Activated CD4-positive, alpha-beta T cell treated with anti-CD3 and anti-CD28 coated beads, Interleukin-2, Interleukin-6, amounts not matched to agents 100 ng/mL and 50 ng/mL, durations not matched to agents 16 hours and 8 hours (primary cell): ENCODE results near the gene NEIL1.
A peak's percentile ranks its signal among the peaks of the same experiment; 100 is the strongest.
"Not testable (repeated sequence)": the region's sequence is repeated elsewhere in the genome, so short reads cannot be mapped to it uniquely, and the experiment has no call there.

Source experiments
- DNase-seq: peaks from one replicate; pipeline ENCODE4 v3.0.0-alpha.2; 2020

The NEIL1 gene, protein sequence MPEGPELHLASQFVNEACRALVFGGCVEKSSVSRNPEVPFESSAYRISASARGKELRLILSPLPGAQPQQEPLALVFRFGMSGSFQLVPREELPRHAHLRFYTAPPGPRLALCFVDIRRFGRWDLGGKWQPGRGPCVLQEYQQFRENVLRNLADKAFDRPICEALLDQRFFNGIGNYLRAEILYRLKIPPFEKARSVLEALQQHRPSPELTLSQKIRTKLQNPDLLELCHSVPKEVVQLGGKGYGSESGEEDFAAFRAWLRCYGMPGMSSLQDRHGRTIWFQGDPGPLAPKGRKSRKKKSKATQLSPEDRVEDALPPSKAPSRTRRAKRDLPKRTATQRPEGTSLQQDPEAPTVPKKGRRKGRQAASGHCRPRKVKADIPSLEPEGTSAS

DNA sequence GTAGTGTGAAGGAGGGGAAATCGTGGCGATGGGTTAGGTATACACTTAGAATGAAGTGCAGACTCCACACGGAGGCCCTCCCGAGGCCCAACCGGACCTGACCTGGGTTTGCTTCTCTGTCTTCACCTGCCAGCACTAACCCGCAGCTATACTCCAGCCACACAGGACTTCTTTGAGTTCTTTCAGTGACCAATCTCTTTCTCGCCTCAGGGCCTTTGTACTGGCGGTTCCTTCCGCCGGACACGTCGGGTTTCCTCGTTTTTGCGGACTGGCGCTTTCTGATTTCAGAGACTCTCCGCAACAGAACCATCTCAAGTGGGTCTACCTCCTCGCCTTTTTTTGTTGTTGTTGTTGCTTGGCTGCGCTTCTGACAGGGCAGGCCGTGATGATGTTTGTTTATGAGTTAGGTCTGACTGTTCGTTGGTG, at the start of gene NEIL1:
Gene NEIL1, plus strand, starts transcription at position 244 of the 426 bp plus-strand sequence. CDS start 1,867 bp downstream, outside the sequence.
- no peak for DNase-seq

DNA sequence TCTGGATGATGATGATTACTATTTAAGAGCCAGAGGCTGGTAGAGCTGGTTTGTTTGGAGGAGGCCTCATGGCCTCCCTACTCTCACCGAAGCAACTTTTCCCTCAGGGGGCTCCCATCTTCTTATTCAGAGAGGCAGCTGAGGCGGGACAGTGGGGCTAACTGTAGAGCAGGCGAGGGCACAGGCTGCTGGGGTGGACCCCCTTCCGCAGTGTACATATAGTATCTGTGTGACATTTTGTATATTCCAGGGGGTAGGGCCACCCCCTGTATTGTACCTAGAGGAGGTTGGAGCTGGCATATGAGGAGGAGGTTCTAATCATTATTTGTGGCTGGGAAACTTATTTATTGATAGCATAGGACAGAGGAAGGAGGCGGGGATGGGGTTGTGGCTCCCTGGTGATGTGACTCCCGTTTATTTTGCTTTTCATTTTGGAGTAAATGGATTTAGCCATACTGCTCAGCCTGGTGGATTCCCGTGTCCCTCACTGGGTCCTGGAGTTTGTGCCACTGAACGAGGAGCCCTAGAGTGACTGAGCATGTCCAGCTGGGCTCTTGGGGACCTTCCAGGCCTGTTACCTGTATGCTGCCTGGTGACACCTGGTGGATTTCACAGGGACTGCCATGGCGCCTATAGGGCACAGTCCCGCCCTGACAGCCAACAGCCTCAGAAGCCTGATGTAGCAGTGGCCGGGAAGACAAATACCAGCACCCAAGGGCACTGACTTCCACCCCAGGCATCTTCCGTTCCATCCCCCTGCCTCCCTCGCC, 48.1 kb upstream of the NEIL1 start:
- not testable (repeated sequence) for DNase-seq

DNA sequence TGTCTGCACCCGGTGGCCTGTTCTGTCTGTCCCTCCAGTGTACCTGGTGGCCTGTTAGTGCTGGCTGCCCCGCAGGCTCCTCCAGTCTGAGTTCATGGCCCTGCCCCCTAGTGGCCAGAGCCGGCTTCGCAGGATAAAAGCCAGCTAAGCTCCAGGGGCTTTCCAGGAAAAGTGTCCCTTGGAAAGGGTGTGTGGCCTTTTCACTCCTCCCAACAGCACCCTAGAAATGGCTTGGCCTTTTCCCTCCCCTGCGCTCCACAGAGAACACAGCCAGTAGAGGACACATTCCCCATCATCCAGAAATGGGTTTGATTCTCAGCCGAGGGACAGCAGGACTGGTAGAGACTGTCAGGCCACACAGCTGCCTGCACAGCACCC, 47.5 kb upstream of the NEIL1 start:
- peak; percentile 69 for DNase-seq

DNA sequence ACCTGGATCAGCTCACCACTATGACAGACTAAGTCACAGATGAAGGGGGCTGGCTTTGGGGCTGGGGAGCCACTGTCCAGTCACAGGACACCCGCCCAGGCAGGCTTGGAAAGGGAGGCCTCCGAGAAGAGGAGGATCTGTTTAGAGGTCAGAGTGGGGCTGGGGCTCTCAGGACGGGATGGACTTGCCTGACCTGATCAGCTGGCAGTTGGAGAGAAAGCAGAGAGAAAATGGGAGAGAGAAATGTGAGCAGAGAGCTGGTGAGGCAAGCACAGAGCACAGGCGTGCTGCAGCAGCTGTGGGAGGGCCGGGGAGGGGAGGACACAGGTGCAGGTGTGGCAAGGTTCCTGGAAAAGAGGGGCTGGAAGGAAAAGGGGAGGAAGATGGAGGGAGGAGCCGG, 46.8 kb upstream of the NEIL1 start:
- not testable (repeated sequence) for DNase-seq

DNA sequence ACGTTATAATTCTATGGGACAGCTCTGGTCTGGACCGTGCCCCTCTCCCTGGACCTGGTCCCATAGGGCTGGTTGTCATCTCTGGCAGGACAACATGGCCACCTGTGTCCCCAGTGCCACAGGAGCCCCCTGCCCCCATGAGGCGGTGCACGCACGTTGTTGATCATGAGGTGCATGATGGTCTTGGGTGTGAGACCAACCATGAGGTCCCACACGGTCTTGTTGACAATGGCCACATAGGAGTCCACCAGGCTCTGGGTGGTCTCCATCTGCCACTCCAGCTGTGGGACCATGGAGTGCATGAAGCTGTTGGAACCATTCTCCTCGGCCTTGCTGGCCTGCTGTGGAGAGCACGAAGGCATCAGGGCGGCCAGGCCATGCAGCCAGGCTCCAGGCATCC, 44.5 kb upstream of the NEIL1 start:
- DNase-seq, result no peak

DNA sequence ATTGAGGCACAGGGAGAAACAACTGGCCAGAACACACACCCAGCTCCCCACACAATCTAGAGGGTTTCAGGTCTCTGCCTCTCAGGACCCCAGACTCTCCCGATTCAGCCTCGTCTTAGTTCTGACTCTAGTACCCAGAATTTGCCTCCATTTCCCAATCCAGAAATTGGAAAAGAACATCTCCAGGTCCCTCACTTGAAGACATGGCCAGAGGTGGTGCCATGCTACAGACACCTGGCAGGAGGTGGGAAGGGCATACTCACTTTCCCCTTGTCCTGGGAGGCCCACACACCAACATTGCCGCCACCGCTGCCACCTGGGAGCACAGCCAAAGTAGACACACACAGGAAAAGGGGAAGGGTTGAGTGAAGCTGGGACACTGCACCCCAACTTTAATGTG, 44.1 kb upstream of the NEIL1 start:
- DNase-seq, result not testable (repeated sequence)

DNA sequence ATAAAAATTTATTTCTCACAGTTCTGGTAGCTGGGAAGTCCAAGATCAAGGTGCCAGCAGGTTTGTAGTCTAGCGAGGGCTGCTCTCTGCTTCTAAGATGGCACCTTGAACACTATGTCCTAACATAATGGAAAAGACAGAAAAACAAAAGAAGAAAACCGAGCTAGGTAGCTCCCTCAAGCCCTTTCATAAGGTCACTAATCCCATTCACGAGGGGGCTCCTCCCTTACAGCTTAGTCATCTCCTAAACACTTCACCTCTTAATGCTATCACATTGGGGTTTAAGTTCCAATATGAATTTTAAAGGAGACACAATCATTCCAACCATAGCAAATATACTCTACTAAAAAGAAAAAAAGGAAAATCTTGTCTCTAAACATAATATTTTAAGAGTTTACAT, 40.7 kb upstream of the NEIL1 start:
- no peak for DNase-seq

DNA sequence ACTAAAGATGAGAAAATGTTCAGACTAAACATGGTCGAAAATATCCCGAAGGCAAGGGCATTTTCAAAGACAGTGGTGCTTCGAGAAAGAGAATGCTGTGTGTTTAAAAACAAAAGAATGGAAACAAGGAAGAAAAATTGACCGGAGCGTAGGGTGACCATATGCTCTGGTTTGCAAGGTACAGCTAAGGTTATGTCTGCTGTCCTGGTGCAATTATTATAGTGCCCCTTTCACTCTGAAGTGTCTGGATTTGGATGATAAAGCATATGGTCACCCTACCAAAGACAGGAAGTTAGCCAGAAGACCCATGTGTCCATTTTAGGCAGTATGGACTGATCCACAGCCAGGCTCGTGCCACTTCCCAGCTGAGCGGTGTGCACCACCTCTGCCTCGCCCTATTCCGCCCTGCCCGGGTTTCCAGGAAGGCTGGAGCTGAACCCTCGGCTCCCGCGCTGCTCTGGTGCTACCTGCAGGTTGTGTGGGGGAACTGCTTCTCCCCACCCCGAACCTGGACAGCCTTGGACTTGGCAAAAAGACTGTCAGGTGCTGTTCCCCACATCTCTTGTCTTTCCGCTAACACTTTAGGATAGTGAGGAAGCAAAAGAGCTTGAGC, 39.0 kb upstream of the NEIL1 start:
- peak; percentile 24 for DNase-seq

DNA sequence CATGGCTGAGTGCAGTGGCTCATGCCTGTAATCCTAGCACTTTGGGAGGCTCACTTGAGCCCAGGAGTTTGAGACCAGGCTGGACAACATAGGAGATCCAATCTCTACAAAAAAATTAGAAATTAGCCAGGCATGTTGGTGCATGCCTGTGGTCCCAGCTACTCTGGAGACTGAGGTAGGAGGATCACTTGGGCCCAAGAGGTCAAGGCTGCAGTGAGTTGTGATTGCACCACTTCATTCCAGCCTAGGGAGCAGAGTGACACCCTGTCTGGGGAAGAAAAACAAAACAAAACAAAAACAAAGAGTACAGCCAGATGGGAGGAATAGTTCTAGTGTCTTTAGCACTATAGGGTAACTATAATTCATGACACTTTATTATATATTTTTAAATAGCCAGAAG, 37.1 kb upstream of the NEIL1 start:
- DNase-seq, result no peak

DNA sequence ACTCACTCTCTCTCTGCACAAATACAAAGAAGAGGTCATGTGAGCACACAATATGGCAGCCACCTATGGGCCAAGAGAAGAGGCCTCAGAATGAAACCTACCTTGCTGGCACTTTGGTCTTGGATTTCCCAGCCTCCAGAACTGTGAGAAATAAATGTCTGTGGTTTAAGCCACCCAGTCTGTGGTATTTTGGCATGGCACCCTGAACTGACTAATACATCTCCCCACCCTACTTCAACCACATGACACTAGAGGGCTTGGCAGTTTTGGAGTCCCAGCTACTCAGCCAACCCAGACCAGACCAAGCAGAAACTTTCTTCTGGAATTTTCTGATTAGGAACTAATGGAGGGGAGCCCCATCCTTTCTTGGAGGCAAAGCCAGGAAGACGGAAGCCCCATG, 34.3 kb upstream of the NEIL1 start:
- DNase-seq, result peak; percentile 43

DNA sequence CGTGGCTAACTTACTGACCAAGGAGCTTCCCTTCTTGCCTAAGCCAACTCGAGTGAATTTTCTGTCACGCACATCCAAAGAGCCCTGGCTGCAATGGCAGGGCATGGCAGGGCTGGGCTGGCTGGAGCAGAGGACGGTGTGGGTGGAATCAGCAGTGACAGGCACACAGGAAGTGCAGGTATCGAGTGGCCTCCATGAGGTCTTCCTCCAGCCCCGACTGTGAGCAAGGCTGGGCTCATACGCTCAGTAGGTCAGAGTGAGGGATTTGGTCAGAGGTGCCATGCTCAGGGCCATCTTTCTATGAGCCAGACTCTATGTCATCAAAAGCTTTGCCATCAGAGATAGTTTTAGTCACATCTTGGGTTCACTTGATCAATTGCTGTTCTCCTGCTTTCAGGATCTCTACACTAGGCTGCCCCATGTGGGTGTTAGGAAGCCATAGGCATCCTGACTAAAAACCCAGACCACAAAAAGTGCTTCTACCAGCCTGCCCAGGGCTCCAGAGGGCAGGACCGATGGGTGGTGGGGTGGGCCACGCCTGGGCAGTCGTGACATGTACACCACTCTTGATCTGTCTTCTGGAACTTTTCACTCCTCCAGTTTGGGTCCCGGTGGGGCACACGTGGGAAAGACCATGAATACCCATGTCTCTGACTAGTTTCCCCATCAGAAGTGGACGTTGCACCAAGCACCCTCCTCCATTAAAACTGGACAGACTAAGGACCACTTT, 33.6 kb upstream of the NEIL1 start:
- no peak for DNase-seq

DNA sequence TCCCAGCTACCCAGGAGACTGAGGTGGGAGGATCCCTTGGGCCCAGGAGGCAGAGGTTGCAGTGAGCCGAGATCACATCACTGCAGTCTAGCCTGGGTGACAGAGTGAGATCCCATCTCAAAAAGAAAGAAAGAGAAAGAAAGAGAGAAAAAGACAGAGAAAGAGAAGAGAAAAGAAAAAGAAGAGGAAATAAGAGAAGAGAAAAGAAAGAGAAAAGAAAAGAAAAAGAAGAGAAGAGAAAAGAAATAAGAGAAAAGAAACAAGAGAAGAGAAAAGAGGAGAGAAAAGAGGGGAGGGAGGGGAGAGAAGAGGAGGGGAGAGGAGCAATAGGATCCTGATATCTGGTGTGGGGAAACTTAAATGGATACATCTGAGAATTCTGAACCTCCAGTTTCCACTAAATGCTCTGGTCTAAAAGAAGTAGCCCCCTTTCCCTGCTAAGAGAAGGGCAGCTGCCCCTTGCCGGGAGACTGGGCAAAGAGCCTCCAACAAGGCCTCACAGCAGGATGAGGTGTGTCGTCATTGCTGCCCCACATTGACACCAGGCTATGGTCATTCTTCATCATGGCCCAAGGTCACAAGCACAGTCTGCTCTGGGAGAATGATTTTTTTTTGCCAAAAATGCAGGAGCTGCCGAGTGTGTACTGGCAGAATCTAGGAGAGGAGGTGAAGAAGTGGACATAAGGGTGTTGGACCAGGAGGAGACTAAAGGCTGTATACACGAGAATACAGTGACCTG, 32.1 kb upstream of the NEIL1 start:
- no peak for DNase-seq

DNA sequence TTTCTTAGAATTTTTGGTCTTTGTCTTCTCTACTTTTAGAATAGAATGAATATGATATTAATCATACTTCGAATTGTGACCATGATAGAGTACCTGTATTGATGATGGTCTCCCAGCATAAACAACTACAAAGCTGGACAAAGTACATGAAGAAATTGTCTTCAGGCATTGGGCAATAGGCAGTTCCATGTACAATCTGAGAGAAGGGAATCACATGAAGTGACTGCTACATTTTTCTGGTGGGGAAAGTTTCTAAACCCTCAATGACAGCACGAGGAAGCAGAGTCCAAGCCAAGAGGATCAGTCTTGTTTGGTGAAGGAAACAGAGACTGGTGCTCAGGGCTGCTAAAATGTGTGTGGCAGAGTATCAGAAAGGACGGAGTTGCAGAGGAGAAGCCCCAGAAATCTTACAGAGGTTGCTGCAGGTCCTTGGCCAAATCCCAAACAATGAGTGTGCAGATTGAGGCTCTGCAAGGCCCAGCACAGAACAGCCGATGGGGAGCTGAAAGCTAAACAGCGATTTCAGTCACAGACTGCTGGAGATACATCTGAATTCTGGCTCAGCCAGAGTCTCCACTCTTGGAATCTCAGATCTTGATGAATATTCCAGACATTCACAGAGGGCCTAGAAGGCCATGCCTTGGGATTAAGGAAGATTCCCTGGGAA, 27.5 kb upstream of the NEIL1 start:
- DNase-seq, result not testable (repeated sequence)

DNA sequence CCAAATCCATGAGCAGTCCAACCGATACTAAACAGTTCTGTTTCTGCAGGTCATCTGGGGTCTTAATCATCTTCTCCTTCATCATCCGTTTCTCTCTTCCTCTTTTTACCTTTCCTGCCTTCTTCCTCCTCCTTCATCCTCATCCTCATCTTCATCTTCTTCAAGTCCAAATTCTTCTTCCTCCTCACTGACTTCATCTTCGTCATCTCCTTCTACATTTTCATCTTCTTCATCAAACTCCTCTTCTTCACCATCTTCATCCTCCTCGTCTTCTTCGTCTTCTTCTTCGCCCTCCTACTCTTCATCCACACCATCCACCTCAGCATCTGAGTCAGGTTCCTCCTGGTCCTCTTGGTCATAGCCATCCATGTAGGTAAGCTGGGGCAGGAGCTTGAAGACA, 25.1 kb upstream of the NEIL1 start:
- no peak for DNase-seq

DNA sequence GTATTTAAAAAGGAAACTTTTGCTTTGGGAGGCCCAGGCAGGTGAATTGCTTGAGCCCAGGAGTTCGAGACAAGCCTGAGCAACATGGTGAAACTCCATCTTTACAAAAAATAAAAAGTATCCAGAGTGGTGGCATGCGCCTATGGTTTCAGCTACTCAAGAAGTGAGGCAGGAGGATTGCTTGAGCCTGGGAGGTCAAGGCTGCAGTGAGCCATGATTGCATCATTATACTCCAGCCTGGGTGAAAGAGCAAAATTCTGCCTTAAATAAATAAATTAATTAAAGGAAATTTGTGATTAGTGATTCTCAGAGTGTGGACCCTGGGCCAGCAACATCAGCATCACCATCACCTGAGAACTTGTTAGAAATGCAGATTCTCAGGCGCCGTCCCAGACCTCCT, 20.9 kb upstream of the NEIL1 start:
- no peak for DNase-seq

DNA sequence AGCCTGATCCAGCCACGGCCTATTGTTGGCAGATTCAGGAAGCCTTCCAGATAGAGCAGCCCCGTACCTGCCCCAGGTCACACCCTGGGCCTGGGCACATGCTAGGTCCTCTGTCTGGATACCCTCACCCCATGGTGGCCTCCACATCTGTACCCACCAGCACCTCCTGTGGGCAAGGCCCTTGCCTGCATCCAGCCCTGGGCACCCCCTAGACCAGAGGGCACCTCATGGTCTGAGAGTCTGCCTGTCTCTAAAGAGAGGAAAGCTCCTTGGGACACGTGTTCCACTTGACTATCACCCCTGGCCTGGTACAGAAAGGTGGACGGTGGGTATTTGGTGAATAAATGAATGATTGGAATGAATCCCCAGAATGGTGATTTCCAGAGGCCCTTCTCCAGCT, 19.8 kb upstream of the NEIL1 start:
- DNase-seq, result no peak

DNA sequence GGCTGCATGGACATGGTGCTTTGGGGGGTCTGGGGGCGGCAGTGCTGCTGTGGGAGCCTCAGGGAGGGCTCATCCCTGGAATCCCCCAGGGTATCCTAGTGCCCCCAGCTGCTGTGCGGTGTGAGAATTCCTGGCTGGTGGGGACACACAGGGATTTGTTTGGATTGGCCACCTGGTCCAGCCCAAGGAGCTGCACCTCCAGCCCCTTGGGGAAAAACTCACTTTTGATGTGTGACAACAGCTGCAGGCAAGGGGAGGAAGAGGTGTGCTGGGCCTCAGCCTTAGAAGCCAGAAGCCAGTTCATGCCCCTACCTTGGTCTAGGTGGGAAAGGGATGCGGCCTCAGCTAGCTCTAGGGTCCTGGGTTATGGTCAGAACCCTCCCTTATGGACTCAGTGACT, 19.3 kb upstream of the NEIL1 start:
- no peak for DNase-seq

DNA sequence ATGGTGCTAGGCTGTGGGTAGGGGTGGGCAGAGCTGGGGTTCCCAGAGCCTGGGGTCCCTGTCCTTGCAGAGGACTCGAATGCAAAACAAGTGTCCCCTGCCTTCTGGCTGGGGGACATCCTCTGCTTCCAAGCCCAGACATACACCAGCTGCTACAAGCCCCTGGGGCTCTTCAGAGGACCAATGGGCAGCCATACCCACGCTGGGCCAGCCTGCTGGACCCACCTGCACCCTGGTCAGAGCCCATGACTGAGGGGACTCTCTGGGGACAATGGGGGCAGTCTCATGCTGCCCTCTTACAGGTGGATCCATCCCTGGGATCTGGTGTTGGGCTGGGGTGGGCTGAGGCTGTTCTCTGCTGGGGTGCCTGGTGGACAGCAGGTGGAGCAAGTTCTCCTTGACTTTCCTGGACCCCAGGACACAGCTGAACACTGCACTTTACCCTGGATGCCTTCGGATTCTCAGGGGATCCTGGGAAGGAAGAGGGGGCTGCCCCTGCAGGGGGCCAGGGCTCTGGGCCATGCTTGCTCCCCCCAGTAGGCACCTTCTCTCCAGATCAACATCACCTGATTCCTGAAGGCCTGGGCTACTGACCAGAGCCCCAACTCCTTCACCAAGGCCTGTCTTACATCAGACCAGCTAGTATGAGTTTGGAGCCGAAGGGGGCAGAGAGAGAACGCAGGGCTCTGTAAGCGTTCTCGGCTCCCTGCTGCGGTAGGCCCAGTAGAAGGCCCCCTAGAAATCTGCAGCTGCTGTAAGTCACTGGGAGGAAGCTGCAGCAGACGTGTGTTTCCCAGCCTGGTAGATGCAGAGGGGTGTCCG, 18.1 kb upstream of the NEIL1 start:
- no peak for DNase-seq

DNA sequence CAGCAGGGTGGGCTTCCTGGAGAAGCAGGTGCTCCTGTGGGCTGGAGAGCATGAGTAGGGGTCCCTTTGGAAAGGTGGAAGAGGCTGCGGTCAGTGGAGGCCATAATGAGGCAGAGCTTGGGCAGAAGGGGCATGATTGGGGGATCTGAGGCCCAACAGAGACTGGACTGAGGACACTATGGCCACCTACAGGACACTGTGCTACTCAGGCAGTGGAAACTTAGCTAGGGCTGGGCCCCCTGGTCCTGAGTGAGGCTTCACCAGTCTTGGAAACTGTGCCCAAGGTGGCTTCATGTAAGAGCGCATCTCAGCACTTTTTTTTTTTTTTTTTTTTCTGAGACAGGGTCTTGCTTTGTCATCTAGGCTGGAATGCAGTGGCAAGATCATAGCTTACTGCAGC, 17.3 kb upstream of the NEIL1 start:
- no peak for DNase-seq

DNA sequence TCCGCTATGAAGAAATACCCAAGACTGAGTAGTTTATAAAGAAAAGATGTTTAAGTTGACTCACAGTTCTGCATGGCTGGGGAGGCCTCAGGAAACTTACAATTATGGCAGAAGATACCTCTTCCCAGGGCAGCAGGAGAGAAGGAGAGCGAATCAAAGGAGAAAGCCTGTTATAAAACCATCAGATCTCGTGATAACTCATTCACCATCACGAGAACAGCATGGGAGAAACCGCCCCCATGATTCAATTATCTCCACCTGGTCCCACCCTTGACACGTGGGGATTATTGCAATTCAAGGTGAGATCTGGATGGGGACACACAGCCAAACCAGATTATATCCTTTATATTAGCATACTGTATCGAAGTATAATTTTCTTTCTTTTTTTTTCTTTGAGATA, 14.7 kb upstream of the NEIL1 start:
- DNase-seq, result not testable (repeated sequence)
